Keratinocyte (primary cell): ENCODE results near the gene CYP2B6. TPM values are rescaled to one million over a fixed set of nuclear protein-coding genes. Genes with fewer than 3 reads are reported as not detected.
"Not testable (repeated sequence)": the region's sequence is repeated elsewhere in the genome, so short reads cannot be mapped to it uniquely, and the experiment has no call there.

Experiments
- DNase-seq: peaks from one replicate; pipeline ENCODE4 v3.0.0-alpha.2; 2011; ENCODE audit warnings: low read depth, missing footprints, low spot score
- FAIRE-seq: peaks from 2 replicates; lab custom pipeline; 2011; peaks lifted over from hg19 to GRCh38; lab: Jason Lieb, UNC
- H2AFZ ChIP-seq: 2 replicates; pipeline ENCODE4 v1.6.0; 2012; ENCODE audit warnings: low read length, control low read depth, inconsistent platforms; ENCODE audit not compliant: control insufficient read depth
- H3K27ac ChIP-seq: 2 replicates; pipeline ENCODE4 v1.5.1; 2011; ENCODE audit warnings: low read length; ENCODE audit not compliant: control insufficient read depth, insufficient read depth
- H3K27me3 ChIP-seq: 3 replicates; pipeline ENCODE4 v1.6.0; 2011; ENCODE audit warnings: low read length; ENCODE audit not compliant: control insufficient read depth, insufficient read depth; ENCODE audit errors: extremely low read depth
- H3K36me3 ChIP-seq, 2 experiments: 2 replicates in 1 of 2; 3 replicates in 1 of 2; pipeline ENCODE4 v1.5.1; 2011; ENCODE audit warnings: low read length in 2 of 2, mild to moderate bottlenecking in 1 of 2; ENCODE audit not compliant: control insufficient read depth in 2 of 2, insufficient read depth in 2 of 2; ENCODE audit errors: extremely low read depth in 1 of 2
- H3K4me1 ChIP-seq: 3 replicates; pipeline ENCODE4 v1.5.1; 2011; ENCODE audit warnings: low read length; ENCODE audit not compliant: control insufficient read depth, insufficient read depth; ENCODE audit errors: extremely low read depth
- H3K4me2 ChIP-seq: 3 replicates; pipeline ENCODE4 v1.6.0; 2011; ENCODE audit warnings: low read depth, low read length; ENCODE audit not compliant: control insufficient read depth, insufficient read depth; ENCODE audit errors: extremely low read depth
- H3K4me3 ChIP-seq, 3 experiments: fragments of 200-600 bp in 1 of 3; sonication (generic) in 1 of 3; 2 replicates in 2 of 3; 3 replicates in 1 of 3; pipeline ENCODE4 v1.5.1; 2011 to 2016; ENCODE audit warnings: low read length in 3 of 3, mild to moderate bottlenecking in 3 of 3, control low read depth in 2 of 3, inconsistent platforms in 1 of 3, low read depth in 1 of 3, mixed read lengths in 1 of 3, mixed run types in 1 of 3, moderate library complexity in 1 of 3; ENCODE audit not compliant: control insufficient read depth in 2 of 3, insufficient read depth in 2 of 3; ENCODE audit errors: extremely low read depth in 1 of 3
- H3K79me2 ChIP-seq: 2 replicates; pipeline ENCODE4 v1.6.0; 2012; ENCODE audit warnings: low read length; ENCODE audit not compliant: control insufficient read depth, insufficient read depth
- H3K9ac ChIP-seq: 3 replicates; pipeline ENCODE4 v1.6.0; 2011; ENCODE audit warnings: low read length; ENCODE audit not compliant: control insufficient read depth, insufficient read depth; ENCODE audit errors: extremely low read depth
- H3K9me1 ChIP-seq: 3 replicates; pipeline ENCODE4 v1.6.0; 2011; ENCODE audit warnings: low read length; ENCODE audit not compliant: control insufficient read depth, insufficient read depth; ENCODE audit errors: extremely low read depth
- H3K9me3 ChIP-seq: 2 replicates; pipeline ENCODE4 v1.5.1; 2012; ENCODE audit warnings: low read depth, low read length; ENCODE audit not compliant: control insufficient read depth
- H4K20me1 ChIP-seq: 3 replicates; pipeline ENCODE4 v1.6.0; 2011; ENCODE audit warnings: low read length; ENCODE audit not compliant: control insufficient read depth, insufficient read depth; ENCODE audit errors: extremely low read depth
- CTCF ChIP-seq, 3 experiments: IDR thresholded peaks in 1 of 3; conservative IDR thresholded peaks in 1 of 3; optimal IDR thresholded peaks in 1 of 3; 2 replicates in 2 of 3; 3 replicates in 1 of 3; pipeline versions ENCODE3 to v1.5.1; 2011; ENCODE audit warnings: low read length in 3 of 3, mild to moderate bottlenecking in 3 of 3, moderate library complexity in 2 of 3, control low read depth in 1 of 3, inconsistent platforms in 1 of 3; ENCODE audit not compliant: insufficient read depth in 2 of 3; ENCODE audit errors: extremely low read depth in 1 of 3
- EZH2 ChIP-seq: IDR thresholded peaks from one replicate; pipeline ENCODE4 v1.6.1; 2012; ENCODE audit warnings: inconsistent platforms, mild to moderate bottlenecking, low read length, moderate library complexity
- dilution Hi-C: fragments of 300-500 bp; cut with MboI; formaldehyde crosslinking; loops from one replicate; pipeline ENCODE4 v1.7.0; 2020; ENCODE audit warnings: low sequenced_read_pairs; ENCODE audit not compliant: extremely low pct_ligation_motif_present
- polyA plus RNA-seq, 5 experiments: library from polyadenylated mRNA; depleted of rRNA in 3 of 5; stranded (reverse) in 3 of 5; stranded (forward) in 1 of 5; unstranded in 1 of 5; fragments of >200 nt; gene quantifications; 1 replicate in 1 of 5; 2 replicates in 3 of 5; 3 replicates in 1 of 5; pipeline versions ENCODE4 v1.2.1 to v1.2.3, GENCODE V29; 2011 to 2012; ENCODE audit warnings: missing spikeins in 2 of 5, low read depth in 1 of 5, low replicate concordance in 1 of 5

CYP2B6 gene
- polyA plus RNA-seq, 1 donor (not counting 4 experiments of a cell fraction or from before 2014, with no cell fraction given): not detected

GRCh38 chr19:40976724-40977123, 14.4 kb upstream of the CYP2B6 start:
- peaks cover 6% of the 10 kb centered on the region for H3K27me3 ChIP-seq
- DNase-seq (no peak), FAIRE-seq (no peak)
- no peaks in the 10 kb centered on the region for H3K9me1 ChIP-seq
- no peaks in the 10 kb centered on the region for H4K20me1 ChIP-seq
- no peaks in the 10 kb centered on the region for H3K79me2 ChIP-seq
- no peaks in the 10 kb centered on the region for H3K4me1 ChIP-seq
- H3K9ac ChIP-seq: no peak overlapping the region
- no peak overlapping the region for H3K27ac ChIP-seq
- H2AFZ ChIP-seq: no peak overlapping the region
- H3K4me3 ChIP-seq: no peak overlapping the region
- TF ChIP-seq EZH2 (no peak), CTCF (optimal IDR thresholded peaks at IDR 0.05 in 1 of 3, IDR thresholded peaks at IDR 0.05 in 1 of 3, conservative IDR thresholded peaks at IDR 0.05 in 1 of 3; ENCODE audit: extremely low read depth in 1 of 3, insufficient read depth in 2 of 3, low read length in 3 of 3) (no peak)
- H3K36me3 ChIP-seq: no peaks in the 10 kb centered on the region
- H3K9me3 ChIP-seq: no peaks in the 10 kb centered on the region
- no peak overlapping the region for H3K4me2 ChIP-seq
- dilution Hi-C loops: no loop called here

- H3K4me2 ChIP-seq, H3K4me3 ChIP-seq, H3K9ac ChIP-seq, dilution Hi-C loops, H3K36me3 ChIP-seq, DNase-seq, H3K27ac ChIP-seq, H3K9me3 ChIP-seq, H3K79me2 ChIP-seq, H3K27me3 ChIP-seq, FAIRE-seq, H2AFZ ChIP-seq, H3K4me1 ChIP-seq, H4K20me1 ChIP-seq, H3K9me1 ChIP-seq: not testable (repeated sequence)
Measured at GRCh38 chr19:40979759-40980158, 11.3 kb upstream of the CYP2B6 start.

- H4K20me1 ChIP-seq, FAIRE-seq, H2AFZ ChIP-seq, H3K9me3 ChIP-seq, H3K4me1 ChIP-seq, H3K27me3 ChIP-seq, H3K4me2 ChIP-seq, H3K4me3 ChIP-seq, DNase-seq, dilution Hi-C loops, H3K9ac ChIP-seq, H3K36me3 ChIP-seq, H3K79me2 ChIP-seq, H3K9me1 ChIP-seq, H3K27ac ChIP-seq: not testable (repeated sequence)
Measured at GRCh38 chr19:40980743-40981442, 10.2 kb upstream of the CYP2B6 start.
